HL-60 (cell line): ENCODE results near the gene OR3A2.

Source experiments
- DNase-seq, 2 experiments: peaks; one replicate each; pipeline ENCODE4 v3.0.0-alpha.2; 2010 to 2020; ENCODE audit warnings: low read depth in 1 of 2, low spot score in 1 of 2
- H3K27ac ChIP-seq: fragments of 250-450 bp; sonication (Bioruptor Pico); replicated peaks from 2 replicates; pipeline ENCODE4 v1.5.1; 2020; ENCODE audit warnings: mild to moderate bottlenecking, moderate library complexity
- H3K27me3 ChIP-seq: fragments of 250-450 bp; sonication (Bioruptor Pico); 2 replicates; pipeline ENCODE4 v1.5.1; 2021; ENCODE audit warnings: mild to moderate bottlenecking, moderate library complexity; ENCODE audit not compliant: insufficient read depth, poor library complexity, severe bottlenecking
- H3K4me3 ChIP-seq: replicated peaks from 2 replicates; pipeline ENCODE4 v1.5.1; 2011; ENCODE audit warnings: mild to moderate bottlenecking, control low read depth, low read length; ENCODE audit not compliant: insufficient read depth
- GABPA ChIP-seq: IDR thresholded peaks from 2 replicates; pipeline ENCODE4 v1.6.1; 2012; ENCODE audit warnings: low read depth
- POLR2AphosphoS5 ChIP-seq: IDR thresholded peaks from 2 replicates; pipeline ENCODE4 v1.6.1; 2012; ENCODE audit warnings: low read depth
- SPI1 ChIP-seq: IDR thresholded peaks from 2 replicates; pipeline ENCODE4 v1.6.1; 2012; ENCODE audit warnings: low read depth, mild to moderate bottlenecking, borderline replicate concordance
- TF ChIP-seq, protein P1 (sequence below): IDR thresholded peaks from 2 replicates; pipeline ENCODE4 v1.6.1; 2012; ENCODE audit warnings: low read depth; ENCODE audit not compliant: insufficient replicate concordance
- TF ChIP-seq, protein P2 (sequence below): IDR thresholded peaks from one replicate; pipeline ENCODE4 v1.5.1; 2011; ENCODE audit warnings: low read length, control low read depth, inconsistent platforms; ENCODE audit not compliant: insufficient read depth

Gene OR3A2

DNA sequence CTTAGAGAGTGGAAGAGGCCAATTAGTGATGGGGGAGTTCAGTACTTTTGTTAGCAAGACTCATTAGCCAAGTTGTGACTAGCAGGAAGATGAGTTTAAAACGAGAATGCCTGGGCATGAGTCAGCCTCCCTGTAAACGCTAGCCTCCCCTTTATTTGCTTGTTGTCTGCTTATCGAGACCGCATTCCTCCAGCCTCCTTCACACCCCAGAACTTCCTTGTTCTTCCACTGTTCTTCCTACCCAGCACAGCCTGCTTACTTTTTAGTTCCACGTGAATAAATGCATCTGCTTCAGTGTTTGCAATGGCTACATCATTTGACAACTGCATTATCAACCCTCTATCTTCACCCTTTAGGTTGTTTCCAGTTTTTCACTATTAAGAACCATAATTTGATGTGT lies 67.8 kb downstream of the OR3A2 start:
- DNase-seq = no peak
- H3K27me3 ChIP-seq = no peaks in the 10 kb centered on the region
- no peak overlapping the region for H3K27ac ChIP-seq
- TF ChIP-seq, protein P1, sequence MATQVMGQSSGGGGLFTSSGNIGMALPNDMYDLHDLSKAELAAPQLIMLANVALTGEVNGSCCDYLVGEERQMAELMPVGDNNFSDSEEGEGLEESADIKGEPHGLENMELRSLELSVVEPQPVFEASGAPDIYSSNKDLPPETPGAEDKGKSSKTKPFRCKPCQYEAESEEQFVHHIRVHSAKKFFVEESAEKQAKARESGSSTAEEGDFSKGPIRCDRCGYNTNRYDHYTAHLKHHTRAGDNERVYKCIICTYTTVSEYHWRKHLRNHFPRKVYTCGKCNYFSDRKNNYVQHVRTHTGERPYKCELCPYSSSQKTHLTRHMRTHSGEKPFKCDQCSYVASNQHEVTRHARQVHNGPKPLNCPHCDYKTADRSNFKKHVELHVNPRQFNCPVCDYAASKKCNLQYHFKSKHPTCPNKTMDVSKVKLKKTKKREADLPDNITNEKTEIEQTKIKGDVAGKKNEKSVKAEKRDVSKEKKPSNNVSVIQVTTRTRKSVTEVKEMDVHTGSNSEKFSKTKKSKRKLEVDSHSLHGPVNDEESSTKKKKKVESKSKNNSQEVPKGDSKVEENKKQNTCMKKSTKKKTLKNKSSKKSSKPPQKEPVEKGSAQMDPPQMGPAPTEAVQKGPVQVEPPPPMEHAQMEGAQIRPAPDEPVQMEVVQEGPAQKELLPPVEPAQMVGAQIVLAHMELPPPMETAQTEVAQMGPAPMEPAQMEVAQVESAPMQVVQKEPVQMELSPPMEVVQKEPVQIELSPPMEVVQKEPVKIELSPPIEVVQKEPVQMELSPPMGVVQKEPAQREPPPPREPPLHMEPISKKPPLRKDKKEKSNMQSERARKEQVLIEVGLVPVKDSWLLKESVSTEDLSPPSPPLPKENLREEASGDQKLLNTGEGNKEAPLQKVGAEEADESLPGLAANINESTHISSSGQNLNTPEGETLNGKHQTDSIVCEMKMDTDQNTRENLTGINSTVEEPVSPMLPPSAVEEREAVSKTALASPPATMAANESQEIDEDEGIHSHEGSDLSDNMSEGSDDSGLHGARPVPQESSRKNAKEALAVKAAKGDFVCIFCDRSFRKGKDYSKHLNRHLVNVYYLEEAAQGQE = no peak
- TF ChIP-seq SPI1 = no peak
- TF ChIP-seq, protein P2, sequence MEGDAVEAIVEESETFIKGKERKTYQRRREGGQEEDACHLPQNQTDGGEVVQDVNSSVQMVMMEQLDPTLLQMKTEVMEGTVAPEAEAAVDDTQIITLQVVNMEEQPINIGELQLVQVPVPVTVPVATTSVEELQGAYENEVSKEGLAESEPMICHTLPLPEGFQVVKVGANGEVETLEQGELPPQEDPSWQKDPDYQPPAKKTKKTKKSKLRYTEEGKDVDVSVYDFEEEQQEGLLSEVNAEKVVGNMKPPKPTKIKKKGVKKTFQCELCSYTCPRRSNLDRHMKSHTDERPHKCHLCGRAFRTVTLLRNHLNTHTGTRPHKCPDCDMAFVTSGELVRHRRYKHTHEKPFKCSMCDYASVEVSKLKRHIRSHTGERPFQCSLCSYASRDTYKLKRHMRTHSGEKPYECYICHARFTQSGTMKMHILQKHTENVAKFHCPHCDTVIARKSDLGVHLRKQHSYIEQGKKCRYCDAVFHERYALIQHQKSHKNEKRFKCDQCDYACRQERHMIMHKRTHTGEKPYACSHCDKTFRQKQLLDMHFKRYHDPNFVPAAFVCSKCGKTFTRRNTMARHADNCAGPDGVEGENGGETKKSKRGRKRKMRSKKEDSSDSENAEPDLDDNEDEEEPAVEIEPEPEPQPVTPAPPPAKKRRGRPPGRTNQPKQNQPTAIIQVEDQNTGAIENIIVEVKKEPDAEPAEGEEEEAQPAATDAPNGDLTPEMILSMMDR = no peak
- TF ChIP-seq GABPA = no peak
- no peak for TF ChIP-seq POLR2AphosphoS5
- H3K4me3 ChIP-seq = no peak overlapping the region

DNA sequence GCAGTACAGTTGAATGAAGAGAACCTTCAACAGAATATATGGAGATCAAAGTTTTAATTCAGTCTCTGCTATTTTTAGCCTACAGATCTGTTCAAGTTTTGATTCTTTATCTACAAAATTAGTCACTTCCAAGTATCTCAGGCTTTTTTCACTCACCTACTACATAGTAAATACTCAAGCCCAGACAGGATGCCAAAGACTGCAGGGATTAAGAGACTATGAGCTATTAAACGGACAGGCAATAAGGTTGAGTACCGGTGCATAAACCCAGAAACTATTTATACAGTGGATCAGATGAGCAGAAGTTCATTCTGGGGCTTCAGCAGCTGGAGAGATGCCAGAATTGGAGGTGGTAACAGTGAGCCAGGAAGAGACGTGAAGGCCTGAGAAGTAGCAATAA lies 69.3 kb downstream of the OR3A2 start:
- Histone ChIP-seq H3K27ac (no peak overlapping the region), H3K4me3 (no peak overlapping the region), H3K27me3 (no peaks in the 10 kb centered on the region)
- no peak for TF ChIP-seq POLR2AphosphoS5
- no peak for TF ChIP-seq SPI1
- TF ChIP-seq, protein P1 = no peak
- no peak for TF ChIP-seq GABPA
- no peak for DNase-seq

DNA sequence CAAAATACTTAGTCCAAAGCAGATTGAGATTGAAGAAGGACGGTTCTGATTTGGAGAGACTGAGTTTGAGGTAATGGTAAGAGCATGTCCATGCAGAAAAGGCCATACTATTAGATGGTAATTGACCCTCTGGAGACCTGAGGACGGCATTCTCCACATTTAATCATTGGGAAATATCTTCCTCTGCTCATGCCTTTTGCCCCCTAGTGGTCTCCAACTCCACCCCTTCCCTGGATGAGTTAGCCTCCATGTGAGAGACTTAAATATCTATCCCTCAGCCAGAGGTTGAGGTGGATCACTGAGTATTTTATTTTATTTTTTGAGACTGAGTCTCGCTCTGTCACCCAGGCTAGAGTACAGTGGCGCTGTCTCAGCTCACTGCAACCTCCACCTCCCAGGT lies 77.5 kb downstream of the OR3A2 start:
- H3K27ac ChIP-seq = no peak overlapping the region
- no peaks in the 10 kb centered on the region for H3K27me3 ChIP-seq
- DNase-seq = no peak
- TF ChIP-seq, protein P1 = no peak
- no peak for TF ChIP-seq SPI1
- no peak for TF ChIP-seq GABPA
- TF ChIP-seq POLR2AphosphoS5 = no peak
- TF ChIP-seq, protein P2 = no peak
- no peak overlapping the region for H3K4me3 ChIP-seq

DNA sequence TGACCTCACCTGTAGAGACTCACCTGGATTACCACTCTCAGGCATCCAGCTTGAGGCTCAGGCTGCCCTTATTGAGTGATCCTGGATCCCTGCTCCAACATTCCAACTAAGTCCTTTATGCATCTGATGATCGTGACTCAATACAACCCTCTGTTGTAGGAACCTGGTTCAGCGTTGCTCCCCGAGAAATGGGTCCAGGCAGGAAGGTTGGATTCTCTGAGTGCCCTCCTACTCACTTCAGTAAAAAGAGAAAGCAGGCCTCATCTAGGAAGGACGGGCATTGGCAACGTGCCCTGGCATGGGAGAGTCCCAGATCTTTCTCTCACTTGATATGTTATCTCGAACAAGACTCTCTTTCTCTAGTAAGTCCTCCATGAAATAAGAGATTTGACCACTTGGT lies 87.8 kb downstream of the OR3A2 start, which contains the start of gene OR3A1:
Gene OR3A1, minus strand, starts transcription at position 101 of the 400 bp plus-strand sequence. CDS start 5,778 bp downstream, outside the sequence.
- no peak for DNase-seq
- no peak within 1 kb of the TSS for H3K4me3 ChIP-seq
- H3K27ac ChIP-seq = no peak within 1 kb of the TSS
- TF ChIP-seq, protein P1 = no peak
- TF ChIP-seq POLR2AphosphoS5 = no peak
- TF ChIP-seq, protein P2 = no peak
- no peak for TF ChIP-seq GABPA
- TF ChIP-seq SPI1 = no peak
- H3K27me3 ChIP-seq = no peaks in the 10 kb centered on the region
